A673 (cell line): ENCODE data around the gene CRACR2B. TPM values are rescaled to one million over a fixed set of nuclear protein-coding genes. Genes with fewer than 3 reads are reported as not detected.

Experiments used
- BruUV-seq: library from RNA; stranded (reverse); fragments of 400-500 nt; replicated peaks from 2 replicates; lab custom pipeline; 2021; lab: Mats Ljungman, UMichigan
- CTCF ChIA-PET: fragments of 300-600 bp; sonication (Branson Sonifier 250); formaldehyde crosslinking; loops from one replicate; lab custom pipeline; 2022; ENCODE audit warnings: antibody characterized with exemption; lab: Charles Lee
- POLR2A ChIA-PET: fragments of 300-600 bp; sonication (Branson Sonifier 250); formaldehyde crosslinking; loops from one replicate; lab custom pipeline; 2022; ENCODE audit warnings: antibody characterized with exemption; ENCODE audit not compliant: low non-redundant PET; lab: Charles Lee
- DNase-seq: peaks from one replicate; pipeline ENCODE4 v3.0.0-alpha.2; 2015; ENCODE audit warnings: low spot score
- H3K27ac ChIP-seq: fragments of 200-600 bp; sonication (generic); 2 replicates; pipeline ENCODE4 v1.5.1; 2016; ENCODE audit warnings: mixed run types, low read depth, mild to moderate bottlenecking, mixed read lengths, antibody characterized with exemption, low read length; ENCODE audit not compliant: poor library complexity, severe bottlenecking
- H3K27me3 ChIP-seq: fragments of 200-600 bp; sonication (generic); replicated peaks from 2 replicates; pipeline ENCODE4 v1.6.1; 2017; ENCODE audit warnings: mixed run types, low read depth, mild to moderate bottlenecking, mixed read lengths, antibody characterized with exemption, low read length; ENCODE audit not compliant: insufficient read depth, poor library complexity
- H3K36me3 ChIP-seq: fragments of 200-600 bp; sonication (generic); 2 replicates; pipeline ENCODE4 v1.6.1; 2016; ENCODE audit warnings: mixed run types, mild to moderate bottlenecking, mixed read lengths, antibody characterized with exemption, low read length; ENCODE audit not compliant: insufficient read depth, poor library complexity, severe bottlenecking
- H3K4me1 ChIP-seq: fragments of 200-600 bp; sonication (generic); 2 replicates; pipeline ENCODE4 v1.6.1; 2017; ENCODE audit warnings: mixed run types, mild to moderate bottlenecking, mixed read lengths, antibody characterized with exemption, low read length; ENCODE audit not compliant: insufficient read depth, poor library complexity, severe bottlenecking
- H3K4me3 ChIP-seq: fragments of 200-600 bp; sonication (generic); 2 replicates; pipeline ENCODE4 v1.5.1; 2016; ENCODE audit warnings: low read depth, mixed run types, mild to moderate bottlenecking, mixed read lengths, low read length; ENCODE audit not compliant: poor library complexity, severe bottlenecking
- H3K9me3 ChIP-seq: fragments of 200-600 bp; sonication (generic); 2 replicates; pipeline ENCODE4 v1.6.1; 2016; ENCODE audit warnings: mixed run types, low read depth, mild to moderate bottlenecking, mixed read lengths, antibody characterized with exemption, low read length; ENCODE audit not compliant: poor library complexity, severe bottlenecking
- CTCF ChIP-seq: fragments of 300-800, 200-600 bp; sonication (generic); conservative IDR thresholded peaks from 2 replicates; pipeline ENCODE4 v1.5.1; 2017; ENCODE audit warnings: low read depth, mild to moderate bottlenecking, antibody characterized with exemption, low read length, moderate library complexity, mixed read lengths
- EZH2 ChIP-seq: fragments of 200-600 bp; sonication (generic); IDR thresholded peaks from 2 replicates; pipeline ENCODE4 v1.6.1; 2017; ENCODE audit warnings: borderline replicate concordance, low read depth, mild to moderate bottlenecking, mixed read lengths, antibody characterized with exemption, low read length; ENCODE audit not compliant: poor library complexity, severe bottlenecking
- intact Hi-C: fragments of 100-400 bp; cut with micrococcal nuclease; formaldehyde crosslinking; loops from one replicate; pipeline ENCODE4 v1.10.0; 2022; ENCODE audit not compliant: unreplicated experiment
- total RNA-seq: library from RNA; stranded (reverse); gene quantifications from 2 replicates; pipeline ENCODE4 v1.2.3, GENCODE V29; 2021

The CRACR2B gene
- total RNA-seq, 1 experiment from 2014 or later: 1.1 TPM

GRCh38 chr11:852762-853161, 25.0 kb downstream of the CRACR2B start:
- no peaks in the 10 kb centered on the region for H3K9me3 ChIP-seq
- POLR2A ChIA-PET: no interaction called here
- CTCF ChIA-PET: no interaction called here
- H3K4me3 ChIP-seq: no peak overlapping the region
- H3K36me3 ChIP-seq: no peaks in the 10 kb centered on the region
- no peak for TF ChIP-seq CTCF
- TF ChIP-seq EZH2: no peak
- no peaks in the 10 kb centered on the region for H3K27me3 ChIP-seq
- DNase-seq: no peak
- intact Hi-C loops: loop anchor here (10.0 kb wide), 1 partner anchor 122 kb away; no protein-coding TSS in a partner anchor
- BruUV-seq: no TSS peak
- H3K4me1 ChIP-seq: peaks cover 17% of the 10 kb centered on the region
- no peak overlapping the region for H3K27ac ChIP-seq

GRCh38 chr11:853682-854448, 26.1 kb downstream of the CRACR2B start:
- CTCF ChIA-PET: no interaction called here
- H3K9me3 ChIP-seq: no peaks in the 10 kb centered on the region
- no peak for DNase-seq
- no peaks in the 10 kb centered on the region for H3K27me3 ChIP-seq
- intact Hi-C loops: loop anchor here (10.0 kb wide), 1 partner anchor 121 kb away; no protein-coding TSS in a partner anchor
- no peak overlapping the region for H3K27ac ChIP-seq
- no TSS peak for BruUV-seq
- TF ChIP-seq CTCF (no peak), EZH2 (no peak)
- H3K4me1 ChIP-seq: peaks cover 11% of the 10 kb centered on the region
- H3K36me3 ChIP-seq: no peaks in the 10 kb centered on the region
- POLR2A ChIA-PET: interaction anchor here (0.5 kb wide), 1 partner anchor 70 kb away, joined by 6 read pairs; no protein-coding TSS in a partner anchor
- no peak overlapping the region for H3K4me3 ChIP-seq

GRCh38 chr11:854601-855329, 27.0 kb downstream of the CRACR2B start:
- H3K27ac ChIP-seq: no peak overlapping the region
- POLR2A ChIA-PET: no interaction called here
- TF ChIP-seq CTCF (no peak), EZH2 (no peak)
- intact Hi-C loops: loop anchor here (10.0 kb wide), 1 partner anchor 120 kb away; no protein-coding TSS in a partner anchor
- DNase-seq: no peak
- BruUV-seq: no TSS peak
- peaks cover 10% of the 10 kb centered on the region for H3K4me1 ChIP-seq
- CTCF ChIA-PET: no interaction called here
- H3K9me3 ChIP-seq: no peaks in the 10 kb centered on the region
- no peaks in the 10 kb centered on the region for H3K36me3 ChIP-seq
- no peak overlapping the region for H3K4me3 ChIP-seq
- H3K27me3 ChIP-seq: no peaks in the 10 kb centered on the region
